EH (cell line): Measurements from ENCODE around the gene PGLYRP4.
"Not testable (repeated sequence)": the region's sequence is repeated elsewhere in the genome, so short reads cannot be mapped to it uniquely, and the experiment has no call there.

ENCODE experiments used
- DNase-seq: peaks from one replicate; pipeline ENCODE4 v3.0.0-alpha.2; 2015; ENCODE audit warnings: low read depth

PGLYRP4 gene

GRCh38 chr1:153337980-153338853 is 10.4 kb downstream of the PGLYRP4 start:
- DNase-seq, result no peak

- no peak for DNase-seq
Measured at GRCh38 chr1:153336650-153337049, 12.0 kb downstream of the PGLYRP4 start.

- no peak for DNase-seq
Measured at GRCh38 chr1:153333902-153334301, 14.7 kb downstream of the PGLYRP4 start.

- DNase-seq, result no peak
Measured at GRCh38 chr1:153324912-153325311, 23.7 kb downstream of the PGLYRP4 start.

- no peak for DNase-seq
Measured at GRCh38 chr1:153322568-153322967, 26.1 kb downstream of the PGLYRP4 start.

GRCh38 chr1:153318145-153318544 is 30.5 kb downstream of the PGLYRP4 start:
- DNase-seq, result not testable (repeated sequence)

GRCh38 chr1:153316013-153316412 is 32.6 kb downstream of the PGLYRP4 start:
- not testable (repeated sequence) for DNase-seq

GRCh38 chr1:153314388-153314787 is 34.3 kb downstream of the PGLYRP4 start:
- DNase-seq, result not testable (repeated sequence)

GRCh38 chr1:153313288-153313687 is 35.4 kb downstream of the PGLYRP4 start:
- DNase-seq, result no peak

- DNase-seq, result no peak
Measured at GRCh38 chr1:153312570-153313186, 36.0 kb downstream of the PGLYRP4 start, which contains the start of gene PGLYRP3. PGLYRP3 (minus strand) TSS chr1:153312952; CDS start chr1:153310665, 2,287 bp downstream.

GRCh38 chr1:153310526-153310925 is 38.1 kb downstream of the PGLYRP4 start:
- DNase-seq, result no peak

- DNase-seq, result no peak
Measured at GRCh38 chr1:153309441-153309840, 39.2 kb downstream of the PGLYRP4 start.

GRCh38 chr1:153308540-153308939 is 40.1 kb downstream of the PGLYRP4 start:
- DNase-seq, result no peak

- no peak for DNase-seq
Measured at GRCh38 chr1:153307221-153307600, 41.4 kb downstream of the PGLYRP4 start.

GRCh38 chr1:153306303-153307220 is 42.1 kb downstream of the PGLYRP4 start:
- no peak for DNase-seq

GRCh38 chr1:153305682-153306081 is 43.0 kb downstream of the PGLYRP4 start:
- no peak for DNase-seq

GRCh38 chr1:153302308-153302707 is 46.3 kb downstream of the PGLYRP4 start:
- DNase-seq, result no peak

GRCh38 chr1:153293851-153294250 is 54.8 kb downstream of the PGLYRP4 start:
- no peak for DNase-seq

- no peak for DNase-seq
Measured at GRCh38 chr1:153293480-153293775, 55.2 kb downstream of the PGLYRP4 start.

- DNase-seq, result no peak
Measured at GRCh38 chr1:153292740-153293479, 55.7 kb downstream of the PGLYRP4 start.

- DNase-seq, result no peak
Measured at GRCh38 chr1:153292185-153292584, 56.5 kb downstream of the PGLYRP4 start.

- no peak for DNase-seq
Measured at GRCh38 chr1:153291514-153291913, 57.1 kb downstream of the PGLYRP4 start.
